Liver (tissue), 9 donors: ENCODE results near the gene CLCNKB. TPM values are rescaled to one million over a fixed set of nuclear protein-coding genes. Genes with fewer than 3 reads are reported as not detected.

Experiments
- DNase-seq: peaks from one replicate; pipeline ENCODE4 v3.0.0-alpha.2; 2017; ENCODE audit warnings: low spot score
- H3K27ac ChIP-seq, 2 donors: one replicate each; pipeline ENCODE4 v1.7.0; 2013; ENCODE audit warnings: inconsistent platforms in 2 of 2, low read length in 2 of 2, control low read depth in 1 of 2, low read depth in 1 of 2, mild to moderate bottlenecking in 1 of 2
- H3K27me3 ChIP-seq, 4 donors: one replicate each; pipeline versions ENCODE4 v1.6.1 to v1.7.0; 2013; ENCODE audit warnings: low read length in 3 of 4, inconsistent platforms in 1 of 4, mild to moderate bottlenecking in 1 of 4, moderate library complexity in 1 of 4; ENCODE audit not compliant: control insufficient read depth in 4 of 4, insufficient read depth in 4 of 4
- H3K36me3 ChIP-seq, 4 donors: one replicate each; pipeline versions ENCODE4 v1.6.1 to v1.7.0; 2013; ENCODE audit warnings: low read length in 3 of 4, mild to moderate bottlenecking in 3 of 4, low read depth in 1 of 4, moderate library complexity in 1 of 4; ENCODE audit not compliant: control insufficient read depth in 4 of 4, insufficient read depth in 3 of 4
- H3K4me1 ChIP-seq, 4 donors: one replicate each; pipeline versions ENCODE4 v1.6.1 to v1.7.0; 2013; ENCODE audit warnings: low read length in 3 of 4, mild to moderate bottlenecking in 3 of 4, moderate library complexity in 1 of 4; ENCODE audit not compliant: control insufficient read depth in 4 of 4, insufficient read depth in 4 of 4
- H3K4me3 ChIP-seq, 3 donors: one replicate each; pipeline versions ENCODE4 v1.6.1 to v1.7.0; 2013; ENCODE audit warnings: low read length in 3 of 3, control low read depth in 1 of 3, low read depth in 1 of 3, mild to moderate bottlenecking in 1 of 3
- H3K9ac ChIP-seq, 2 donors: one replicate each; pipeline ENCODE4 v1.7.0; 2013; ENCODE audit warnings: low read length in 2 of 2, mild to moderate bottlenecking in 2 of 2, moderate library complexity in 2 of 2, control low read depth in 1 of 2, low read depth in 1 of 2
- H3K9me3 ChIP-seq, 4 donors: one replicate each; pipeline versions ENCODE4 v1.6.1 to v1.7.0; 2013; ENCODE audit warnings: low read length in 3 of 4; ENCODE audit not compliant: control insufficient read depth in 4 of 4
- EGR1 ChIP-seq, 2 donors: IDR thresholded peaks; 2 replicates each; pipeline ENCODE4 v1.6.1; 2016 to 2018; ENCODE audit warnings: antibody characterized with exemption in 2 of 2, low read depth in 2 of 2
- FOXA1 ChIP-seq: IDR thresholded peaks from 2 replicates; pipeline ENCODE4 v1.6.1; 2016; ENCODE audit warnings: antibody characterized with exemption
- FOXA2 ChIP-seq: IDR thresholded peaks from 2 replicates; pipeline ENCODE4 v1.6.1; 2016; ENCODE audit warnings: antibody characterized with exemption
- GABPA ChIP-seq, 2 donors: IDR thresholded peaks in 1 of 2; conservative IDR thresholded peaks in 1 of 2; 2 replicates each; pipeline ENCODE4 v1.6.1; 2016; ENCODE audit warnings: antibody characterized with exemption in 2 of 2, mild to moderate bottlenecking in 1 of 2, moderate library complexity in 1 of 2
- HNF4A ChIP-seq, 2 donors: conservative IDR thresholded peaks; 2 replicates each; pipeline ENCODE4 v1.6.1; 2016; ENCODE audit warnings: antibody characterized with exemption in 2 of 2, mild to moderate bottlenecking in 2 of 2
- HNF4G ChIP-seq: IDR thresholded peaks from 2 replicates; pipeline ENCODE4 v1.6.1; 2016; ENCODE audit warnings: antibody characterized with exemption
- JUND ChIP-seq, 2 donors: IDR thresholded peaks; 2 replicates each; pipeline ENCODE4 v1.6.1; 2016; ENCODE audit warnings: antibody characterized with exemption in 2 of 2
- NR2F2 ChIP-seq: IDR thresholded peaks from 2 replicates; pipeline ENCODE4 v1.6.1; 2016; ENCODE audit warnings: antibody characterized with exemption
- RAD21 ChIP-seq, 2 donors: IDR thresholded peaks; 2 replicates each; pipeline ENCODE4 v1.6.1; 2016; ENCODE audit warnings: antibody characterized with exemption in 2 of 2, mild to moderate bottlenecking in 2 of 2
- REST ChIP-seq: IDR thresholded peaks from 2 replicates; pipeline ENCODE4 v1.6.1; 2016; ENCODE audit warnings: antibody characterized with exemption, mild to moderate bottlenecking
- RXRA ChIP-seq, 2 donors: IDR thresholded peaks; 2 replicates each; pipeline ENCODE4 v1.6.1; 2017 to 2018; ENCODE audit warnings: antibody characterized with exemption in 2 of 2, mild to moderate bottlenecking in 1 of 2
- SP1 ChIP-seq: IDR thresholded peaks from 2 replicates; pipeline ENCODE4 v1.6.1; 2018; ENCODE audit warnings: antibody characterized with exemption, mild to moderate bottlenecking
- TAF1 ChIP-seq: conservative IDR thresholded peaks from 2 replicates; pipeline ENCODE4 v1.6.1; 2016; ENCODE audit warnings: antibody characterized with exemption, mild to moderate bottlenecking
- YY1 ChIP-seq: IDR thresholded peaks from 2 replicates; pipeline ENCODE4 v1.6.1; 2016; ENCODE audit warnings: antibody characterized with exemption, mild to moderate bottlenecking
- WGBS: extraction: QIAGEN DNeasy Blood & Tissue Kit; methylation state at CpG from one replicate; pipeline ENCODE4 v1.1.7; 2013; 5-methylcytosine and 5-hydroxymethylcytosine counted together
- polyA plus RNA-seq, 2 donors: library from polyadenylated mRNA; stranded (reverse) in 1 of 2; unstranded in 1 of 2; fragments of 200-250 nt in 1 of 2; fragments of >200 nt in 1 of 2; fragmentation: Nextera tagmentation in 1 of 2; extraction: Ambion mirVana in 1 of 2; gene quantifications; one replicate each; pipeline versions ENCODE4 v1.2.1 to v1.2.3, GENCODE V29; 2013 to 2015
- total RNA-seq, 2 donors: library from RNA; depleted of rRNA; stranded (reverse); fragments of >200 nt; gene quantifications; one replicate each; pipeline ENCODE4 v1.2.3, GENCODE V29; 2014
- TF ChIP-seq, protein P1 (sequence below): fragments of 150-350 bp; IDR thresholded peaks from 2 replicates; pipeline ENCODE4 v1.5.1; 2017; ENCODE audit warnings: improper control_type of control experiment, low read depth, low read length; ENCODE audit not compliant: missing input control
- TF ChIP-seq, protein P2 (sequence below): IDR thresholded peaks from 2 replicates; pipeline ENCODE4 v1.6.1; 2016; ENCODE audit warnings: antibody characterized with exemption
- TF ChIP-seq, protein P3 (sequence below): IDR thresholded peaks from 2 replicates; pipeline ENCODE4 v1.6.1; 2016; ENCODE audit warnings: antibody characterized with exemption
- TF ChIP-seq, protein P4 (sequence below): IDR thresholded peaks from 2 replicates; pipeline ENCODE4 v1.6.1; 2016; ENCODE audit warnings: antibody characterized with exemption
- donor health status: healthy.
- donor health status: healthy.
- donor health status: healthy.
- donor health status: healthy.
- donor health status: healthy.

Gene CLCNKB
- total and polyA plus RNA-seq, 4 donors: not detected

DNA sequence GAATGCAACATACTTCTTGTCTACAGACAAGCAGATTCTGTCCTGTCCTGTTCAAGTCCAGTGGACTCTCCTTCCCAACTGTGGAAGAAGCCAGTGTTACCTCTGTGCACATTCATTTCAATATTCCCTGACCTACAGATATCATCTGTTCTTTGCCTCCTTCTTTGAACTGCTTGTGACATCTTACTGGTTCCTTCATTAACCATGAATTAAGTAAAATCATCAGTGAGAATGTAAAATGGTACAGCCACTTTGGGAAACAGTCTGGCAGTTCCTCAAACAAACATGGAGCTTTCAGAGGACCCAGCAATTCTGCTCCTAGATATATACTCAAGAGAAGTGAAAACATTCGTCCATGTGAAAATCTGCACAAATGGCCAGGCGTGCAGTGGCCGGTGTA is 32.7 kb upstream of the CLCNKB start:
- Histone ChIP-seq H3K27me3 (no peaks in the 10 kb centered on the region), H3K4me3 (no peak overlapping the region), H3K9me3 (no peaks in the 10 kb centered on the region), H3K4me1 (peaks cover 0 to 10% (median 6%) of the 10 kb centered on the region in 4 donors), H3K9ac (no peak overlapping the region), H3K36me3 (no peaks in the 10 kb centered on the region), H3K27ac (no peak overlapping the region)
- no peak for DNase-seq
- 96% methylated on average over 3 of the region's 3 CpGs for WGBS
- TF ChIP-seq EGR1 (IDR thresholded peaks at IDR 0.05; ENCODE audit: low read depth in 2 of 2) (no peak), HNF4A (conservative IDR thresholded peaks at IDR 0.05) (no peak), YY1 (no peak), NR2F2 (no peak)

DNA sequence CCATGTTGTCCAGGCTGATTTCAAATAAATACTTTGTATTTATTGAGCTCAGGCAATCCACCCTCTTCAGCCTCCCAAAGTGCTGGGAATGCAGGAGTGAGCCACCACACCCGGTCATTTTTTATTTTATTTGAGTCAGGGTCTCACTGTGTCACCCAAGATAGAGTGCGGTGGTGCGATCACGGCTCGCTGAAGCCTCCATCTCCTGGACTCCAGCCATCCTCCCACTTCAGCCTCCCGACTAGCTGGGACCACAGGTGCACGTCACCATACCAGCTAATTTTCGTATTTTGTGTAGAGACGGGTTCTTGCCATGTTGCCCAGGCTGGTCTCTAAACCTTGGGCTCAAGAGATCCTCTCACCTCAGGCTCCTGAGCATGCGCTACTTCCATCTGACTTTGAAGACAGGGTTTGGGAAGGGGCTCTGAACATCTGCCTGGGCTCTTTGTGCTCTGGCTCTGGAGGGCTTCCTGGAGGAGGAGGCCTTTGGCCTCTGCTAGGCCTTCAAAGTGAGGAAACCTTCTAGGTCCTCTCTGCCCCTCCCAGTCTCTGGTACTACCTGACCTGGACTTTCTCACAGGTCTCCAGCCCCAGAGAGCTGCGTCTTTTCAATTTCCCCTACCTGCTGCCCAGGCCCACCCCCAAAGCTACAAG is 31.5 kb upstream of the CLCNKB start:
- Histone ChIP-seq H3K4me1 (peaks cover 0 to 10% (median 6%) of the 10 kb centered on the region in 4 donors), H3K9me3 (no peaks in the 10 kb centered on the region), H3K4me3 (no peak overlapping the region), H3K9ac (no peak overlapping the region), H3K27me3 (no peaks in the 10 kb centered on the region), H3K36me3 (no peaks in the 10 kb centered on the region), H3K27ac (no peak overlapping the region)
- WGBS: 94% methylated on average over 11 of the region's 11 CpGs
- no peak for TF ChIP-seq JUND (IDR thresholded peaks at IDR 0.05)
- TF ChIP-seq YY1: no peak
- no peak for TF ChIP-seq FOXA2
- TF ChIP-seq, protein P1, sequence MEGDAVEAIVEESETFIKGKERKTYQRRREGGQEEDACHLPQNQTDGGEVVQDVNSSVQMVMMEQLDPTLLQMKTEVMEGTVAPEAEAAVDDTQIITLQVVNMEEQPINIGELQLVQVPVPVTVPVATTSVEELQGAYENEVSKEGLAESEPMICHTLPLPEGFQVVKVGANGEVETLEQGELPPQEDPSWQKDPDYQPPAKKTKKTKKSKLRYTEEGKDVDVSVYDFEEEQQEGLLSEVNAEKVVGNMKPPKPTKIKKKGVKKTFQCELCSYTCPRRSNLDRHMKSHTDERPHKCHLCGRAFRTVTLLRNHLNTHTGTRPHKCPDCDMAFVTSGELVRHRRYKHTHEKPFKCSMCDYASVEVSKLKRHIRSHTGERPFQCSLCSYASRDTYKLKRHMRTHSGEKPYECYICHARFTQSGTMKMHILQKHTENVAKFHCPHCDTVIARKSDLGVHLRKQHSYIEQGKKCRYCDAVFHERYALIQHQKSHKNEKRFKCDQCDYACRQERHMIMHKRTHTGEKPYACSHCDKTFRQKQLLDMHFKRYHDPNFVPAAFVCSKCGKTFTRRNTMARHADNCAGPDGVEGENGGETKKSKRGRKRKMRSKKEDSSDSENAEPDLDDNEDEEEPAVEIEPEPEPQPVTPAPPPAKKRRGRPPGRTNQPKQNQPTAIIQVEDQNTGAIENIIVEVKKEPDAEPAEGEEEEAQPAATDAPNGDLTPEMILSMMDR: no peak
- no peak for TF ChIP-seq RXRA (IDR thresholded peaks at IDR 0.05)
- TF ChIP-seq TAF1: no peak
- no peak for TF ChIP-seq GABPA (IDR thresholded peaks at IDR 0.05 in 1 of 2, conservative IDR thresholded peaks at IDR 0.05 in 1 of 2)
- TF ChIP-seq, protein P2, sequence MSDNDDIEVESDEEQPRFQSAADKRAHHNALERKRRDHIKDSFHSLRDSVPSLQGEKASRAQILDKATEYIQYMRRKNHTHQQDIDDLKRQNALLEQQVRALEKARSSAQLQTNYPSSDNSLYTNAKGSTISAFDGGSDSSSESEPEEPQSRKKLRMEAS: no peak
- TF ChIP-seq RAD21 (IDR thresholded peaks at IDR 0.05): no peak
- TF ChIP-seq REST: no peak
- TF ChIP-seq FOXA1: no peak
- TF ChIP-seq EGR1 (IDR thresholded peaks at IDR 0.05; ENCODE audit: low read depth in 2 of 2): no peak
- TF ChIP-seq, protein P3, sequence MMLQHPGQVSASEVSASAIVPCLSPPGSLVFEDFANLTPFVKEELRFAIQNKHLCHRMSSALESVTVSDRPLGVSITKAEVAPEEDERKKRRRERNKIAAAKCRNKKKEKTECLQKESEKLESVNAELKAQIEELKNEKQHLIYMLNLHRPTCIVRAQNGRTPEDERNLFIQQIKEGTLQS: no peak
- TF ChIP-seq HNF4A (conservative IDR thresholded peaks at IDR 0.05): no peak
- TF ChIP-seq NR2F2: no peak
- TF ChIP-seq HNF4G: no peak
- TF ChIP-seq, protein P4, sequence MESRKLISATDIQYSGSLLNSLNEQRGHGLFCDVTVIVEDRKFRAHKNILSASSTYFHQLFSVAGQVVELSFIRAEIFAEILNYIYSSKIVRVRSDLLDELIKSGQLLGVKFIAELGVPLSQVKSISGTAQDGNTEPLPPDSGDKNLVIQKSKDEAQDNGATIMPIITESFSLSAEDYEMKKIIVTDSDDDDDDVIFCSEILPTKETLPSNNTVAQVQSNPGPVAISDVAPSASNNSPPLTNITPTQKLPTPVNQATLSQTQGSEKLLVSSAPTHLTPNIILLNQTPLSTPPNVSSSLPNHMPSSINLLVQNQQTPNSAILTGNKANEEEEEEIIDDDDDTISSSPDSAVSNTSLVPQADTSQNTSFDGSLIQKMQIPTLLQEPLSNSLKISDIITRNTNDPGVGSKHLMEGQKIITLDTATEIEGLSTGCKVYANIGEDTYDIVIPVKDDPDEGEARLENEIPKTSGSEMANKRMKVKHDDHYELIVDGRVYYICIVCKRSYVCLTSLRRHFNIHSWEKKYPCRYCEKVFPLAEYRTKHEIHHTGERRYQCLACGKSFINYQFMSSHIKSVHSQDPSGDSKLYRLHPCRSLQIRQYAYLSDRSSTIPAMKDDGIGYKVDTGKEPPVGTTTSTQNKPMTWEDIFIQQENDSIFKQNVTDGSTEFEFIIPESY: no peak
- no peak for TF ChIP-seq SP1
- no peak for DNase-seq
